TTC549 (cell line): Measurements from ENCODE around the gene S1PR3.

Experiments
- FAIRE-seq: peaks from 2 replicates; lab custom pipeline; 2012; peaks lifted over from hg19 to GRCh38; lab: Jason Lieb, UNC

S1PR3 gene

DNA sequence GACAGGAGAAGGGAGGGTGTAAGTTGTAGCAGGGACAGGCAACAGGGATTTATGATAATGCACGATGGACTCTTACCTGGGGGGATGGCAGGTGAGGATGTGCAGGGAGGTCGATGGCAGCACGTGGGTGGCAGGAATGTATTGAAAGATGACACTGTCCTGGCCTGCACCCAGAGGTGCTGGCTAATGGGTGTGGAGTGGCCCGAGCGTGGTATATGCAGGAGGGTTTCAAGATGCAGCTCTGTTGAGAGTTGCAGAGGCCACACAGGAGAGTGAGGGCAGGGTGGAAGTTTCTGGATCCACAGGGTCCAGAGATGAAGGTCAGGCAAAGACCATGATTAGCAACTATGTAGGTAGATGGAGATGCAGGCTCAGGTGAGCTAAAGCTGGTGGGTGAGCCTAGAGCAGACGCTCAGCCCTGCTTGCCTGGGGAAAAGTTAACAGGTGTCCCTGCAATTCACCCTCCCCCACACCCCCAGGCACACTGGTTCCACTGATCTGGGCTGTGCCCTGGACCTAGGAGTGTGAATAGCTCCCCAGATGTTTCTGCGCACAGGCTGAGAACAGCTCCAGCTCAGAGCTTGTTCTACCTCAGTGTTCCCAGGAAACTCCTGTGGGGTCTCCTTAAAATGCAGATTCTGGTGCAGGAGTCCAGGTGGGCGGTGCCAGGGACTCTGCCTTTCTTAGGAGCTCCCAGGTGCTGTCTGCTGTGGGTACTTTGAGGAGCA is 21.5 kb upstream of the S1PR3 start:
- no peak for FAIRE-seq

DNA sequence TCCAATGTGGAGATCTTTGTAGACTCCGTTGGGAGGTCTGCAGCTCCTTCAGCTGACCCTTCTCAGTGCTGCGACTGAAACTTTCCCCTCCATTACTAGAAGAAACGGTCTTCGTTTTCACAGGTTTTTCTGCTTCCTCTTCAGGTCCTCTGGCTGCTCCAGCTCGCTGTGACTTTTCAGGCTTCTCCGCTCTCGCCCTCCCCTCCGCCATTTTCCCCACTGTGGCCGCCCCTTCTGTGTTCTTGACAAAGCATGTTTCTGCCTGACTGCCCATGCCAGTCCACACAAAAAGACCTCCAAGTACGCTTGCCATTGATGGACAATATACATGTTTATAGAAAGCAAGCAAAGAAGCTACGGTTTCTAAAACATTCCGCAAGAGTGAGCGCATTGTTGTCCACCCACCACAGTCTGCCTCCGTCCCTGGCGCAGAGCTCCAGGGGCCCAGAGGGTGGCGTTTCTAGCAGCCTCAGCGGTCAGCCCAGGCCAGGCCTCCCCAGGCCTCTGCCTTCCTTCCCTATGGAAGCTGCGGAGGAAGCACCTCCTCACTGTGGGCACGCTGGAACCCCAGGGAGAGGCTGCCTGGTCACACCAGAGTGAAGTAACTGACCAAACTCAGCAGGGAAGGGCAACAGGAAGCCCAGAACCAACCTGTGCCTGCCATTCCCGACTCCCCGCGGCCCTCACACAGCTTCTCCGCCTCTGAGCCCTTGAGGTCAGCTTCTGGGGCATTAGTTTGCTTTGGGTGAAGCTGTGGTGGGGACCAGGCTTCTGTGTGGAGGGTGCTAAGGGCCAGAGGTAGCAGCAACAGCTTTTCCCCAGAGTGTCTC is 19.9 kb upstream of the S1PR3 start:
- FAIRE-seq, result no peak

DNA sequence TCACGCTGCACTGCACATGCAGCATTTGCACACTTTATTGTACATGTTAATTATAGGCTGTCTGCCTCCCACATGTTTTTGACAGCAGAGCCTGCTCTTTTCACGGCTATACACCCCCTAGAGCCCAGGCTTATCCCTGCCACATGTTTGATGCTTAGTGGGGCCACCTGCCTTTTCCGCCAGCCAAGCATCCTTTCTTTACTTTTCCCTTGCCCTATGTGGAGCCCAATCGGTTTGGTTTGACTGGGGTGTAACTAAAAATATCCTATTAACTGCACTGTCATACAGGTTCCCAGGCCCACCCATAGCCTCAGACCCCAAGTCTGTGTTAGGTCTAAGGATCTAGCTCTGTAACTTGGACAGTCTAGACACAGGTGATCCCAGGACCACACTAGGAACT is 18.9 kb upstream of the S1PR3 start:
- FAIRE-seq, result no peak

DNA sequence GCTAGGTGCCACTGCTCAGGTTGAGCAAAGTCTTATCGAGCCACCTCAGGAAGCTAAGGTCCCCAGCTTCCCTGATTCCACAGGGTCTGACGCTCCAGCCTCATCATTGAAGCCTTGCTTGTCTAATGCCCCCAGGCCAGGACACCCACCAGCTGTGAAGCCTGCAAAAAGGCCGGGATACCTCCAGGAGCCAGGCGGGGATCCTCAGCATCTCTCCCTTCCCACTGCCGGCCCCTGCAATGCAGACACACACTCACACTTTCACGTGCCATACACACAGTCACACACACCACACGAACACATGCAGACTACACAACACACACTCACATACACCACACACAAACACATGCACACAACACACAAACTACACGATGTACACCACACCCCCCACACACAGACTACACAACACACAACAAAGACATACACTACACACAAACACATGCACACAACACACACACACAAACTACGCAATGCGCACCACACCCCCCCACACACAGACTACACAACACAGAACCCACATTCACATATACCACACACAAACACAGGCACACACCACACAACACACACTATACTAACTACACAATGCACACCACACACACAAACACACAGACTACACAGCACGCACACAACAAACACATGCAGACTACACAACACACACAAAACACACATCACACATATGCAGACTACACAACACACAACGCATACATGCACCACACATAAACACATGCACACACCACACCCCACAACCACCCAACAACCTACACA is 17.8 kb upstream of the S1PR3 start:
- FAIRE-seq, result no peak

DNA sequence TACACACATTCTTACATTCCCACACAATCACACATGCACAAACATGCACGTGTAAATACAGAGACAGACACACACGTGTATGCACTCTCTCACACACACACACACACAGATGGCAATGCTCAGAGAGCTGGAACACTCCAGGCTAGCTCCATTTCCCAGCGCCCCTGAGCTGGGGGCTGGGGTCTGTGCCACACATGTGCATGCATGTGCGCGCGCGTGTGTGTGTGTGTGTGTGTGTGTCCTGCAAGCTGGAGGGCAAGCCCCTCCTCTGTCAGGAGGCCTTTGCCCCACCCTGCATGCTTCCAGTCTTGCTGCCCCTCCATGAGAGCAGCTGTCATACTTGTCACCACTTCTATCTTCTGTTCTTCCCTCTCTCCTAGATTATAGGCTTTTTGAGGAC is 16.6 kb upstream of the S1PR3 start:
- FAIRE-seq, result no peak

DNA sequence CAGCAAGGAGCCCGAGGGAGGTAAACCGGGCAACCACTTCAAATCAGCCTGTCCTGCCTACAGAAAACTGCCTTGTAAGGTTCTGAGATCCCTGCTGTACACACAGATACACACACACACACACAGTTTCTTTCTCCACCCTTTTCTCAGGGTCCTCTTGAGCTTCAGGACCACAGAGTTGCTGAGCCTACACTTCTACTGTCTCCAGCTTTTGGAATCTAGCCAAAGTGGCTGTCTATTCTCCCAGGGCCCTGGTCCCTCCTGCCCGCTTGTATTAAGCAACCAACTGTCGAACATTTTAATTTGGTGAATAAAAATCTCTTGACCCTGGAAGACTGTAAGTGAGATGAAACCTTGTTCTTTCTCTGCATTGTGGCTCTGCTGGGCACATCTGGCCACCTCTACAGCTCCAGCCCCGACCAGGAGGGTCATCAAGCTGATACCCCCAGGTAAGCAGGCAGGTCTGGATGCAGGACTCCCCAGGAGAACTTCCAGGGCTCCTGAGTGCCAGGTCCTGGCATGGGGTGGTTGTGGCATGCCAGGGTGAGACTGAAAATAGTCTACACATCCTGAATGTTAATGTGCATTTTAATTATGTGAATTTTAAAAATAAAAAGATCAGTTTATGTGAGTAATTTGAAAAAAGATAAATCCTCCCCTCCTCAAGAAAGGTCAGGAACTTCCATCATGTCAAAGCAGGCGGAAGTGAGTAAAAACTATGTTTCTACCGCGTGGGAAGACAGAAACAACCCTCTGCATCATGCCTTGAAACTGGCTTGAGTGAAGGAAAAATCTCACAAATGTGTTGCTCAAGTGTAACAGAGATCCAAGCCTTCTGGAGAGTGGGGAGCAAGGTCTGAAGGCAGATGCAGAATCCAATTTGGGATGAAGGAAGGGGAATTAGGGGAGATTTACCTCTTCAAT is 15.0 kb upstream of the S1PR3 start:
- no peak for FAIRE-seq

DNA sequence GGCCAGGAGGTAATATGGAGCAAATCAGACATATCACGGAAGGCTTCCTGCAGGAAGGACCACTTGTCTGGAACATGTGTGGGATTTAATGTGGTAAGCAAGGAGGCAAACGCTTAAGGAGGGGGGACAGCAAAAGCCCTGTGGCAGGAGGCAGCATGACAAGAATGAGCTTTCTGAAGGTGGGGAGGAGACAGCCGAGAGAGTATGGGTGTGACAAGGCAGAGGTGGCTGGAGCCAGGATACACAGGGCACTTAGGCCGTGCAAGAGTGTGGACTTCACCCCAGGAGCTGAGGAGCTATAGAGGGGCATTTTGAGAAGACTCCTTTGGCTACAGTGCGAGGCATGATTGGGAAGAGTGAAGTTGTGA is 14.4 kb upstream of the S1PR3 start:
- FAIRE-seq, result no peak

DNA sequence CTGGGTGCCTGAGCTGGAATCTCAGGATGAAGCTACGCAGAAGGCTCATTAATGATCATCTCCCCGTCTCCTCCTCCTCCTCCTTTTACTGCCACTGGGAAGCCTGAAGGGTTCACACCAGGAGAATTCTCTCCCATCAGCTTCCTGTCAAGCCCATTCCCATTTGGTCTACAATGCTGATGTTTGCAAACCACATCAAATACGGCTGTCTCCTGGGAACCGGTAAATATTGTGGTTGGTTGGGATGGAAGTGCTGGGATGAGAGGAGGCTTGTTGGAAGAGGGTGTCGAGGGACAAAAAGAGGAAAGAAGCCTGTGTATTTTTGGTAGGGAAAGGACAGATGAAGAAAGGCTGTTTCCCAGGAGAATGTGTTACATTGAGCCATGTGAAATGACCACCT is 13.2 kb upstream of the S1PR3 start:
- FAIRE-seq, result no peak

DNA sequence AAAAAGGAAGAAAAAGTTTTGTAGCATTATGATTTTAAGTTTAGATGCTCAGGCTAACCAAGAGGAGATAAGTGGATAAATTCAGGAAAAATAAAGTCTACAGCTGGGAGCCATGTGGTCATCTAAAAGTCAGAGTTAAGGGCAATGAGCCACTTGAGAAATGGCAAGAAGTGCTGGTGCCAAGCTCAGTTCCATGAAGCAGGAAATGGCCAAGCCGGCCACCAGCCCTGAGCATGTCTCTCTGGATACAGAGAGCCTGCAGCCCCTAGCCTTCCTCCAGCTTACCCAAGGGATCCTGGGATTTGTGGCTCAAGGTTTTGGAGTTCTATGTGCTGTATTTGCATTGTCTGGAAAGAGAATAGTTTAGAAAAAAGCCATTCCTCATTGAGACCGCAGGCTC is 12.2 kb upstream of the S1PR3 start:
- no peak for FAIRE-seq

DNA sequence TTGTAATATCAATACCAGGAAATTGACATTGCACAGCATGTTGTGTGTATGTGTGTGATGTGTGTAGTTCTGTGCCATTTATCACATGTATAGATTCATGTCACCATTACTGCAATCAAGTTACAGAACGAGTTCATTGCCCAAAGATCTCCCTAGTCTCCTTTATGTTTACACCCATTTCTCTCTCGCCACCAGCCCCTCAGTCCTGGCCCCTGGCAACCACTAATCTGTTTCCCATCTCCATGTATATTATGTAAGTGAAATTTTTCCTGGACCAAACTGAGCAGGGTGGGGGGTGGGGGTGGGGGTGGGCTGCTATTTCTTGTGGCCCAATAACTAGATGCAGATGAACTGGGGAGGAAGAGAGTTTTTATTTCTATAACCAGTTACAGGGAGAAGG is 11.5 kb upstream of the S1PR3 start:
- no peak for FAIRE-seq

DNA sequence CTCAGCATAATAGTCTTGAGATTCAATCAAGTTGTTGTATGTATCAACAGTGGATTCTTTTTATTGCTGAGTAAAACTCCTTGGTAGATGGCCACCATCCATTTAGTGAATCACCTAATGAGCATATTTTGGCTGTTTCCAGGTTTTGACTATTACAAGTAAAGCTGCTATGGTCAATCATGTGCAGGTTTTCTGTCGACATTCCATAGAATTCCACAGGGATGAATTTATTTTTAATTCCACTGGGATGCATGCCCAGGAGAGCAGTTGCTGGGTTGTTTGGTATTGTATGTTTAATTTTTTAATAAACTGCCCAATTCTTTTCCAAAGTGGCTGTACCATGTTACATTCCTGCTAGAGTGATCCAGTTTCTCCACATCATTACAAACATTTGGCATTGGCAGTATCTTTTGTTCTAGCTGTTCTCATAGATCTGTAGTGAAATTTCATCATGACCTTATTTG is 10.5 kb upstream of the S1PR3 start:
- no peak for FAIRE-seq

DNA sequence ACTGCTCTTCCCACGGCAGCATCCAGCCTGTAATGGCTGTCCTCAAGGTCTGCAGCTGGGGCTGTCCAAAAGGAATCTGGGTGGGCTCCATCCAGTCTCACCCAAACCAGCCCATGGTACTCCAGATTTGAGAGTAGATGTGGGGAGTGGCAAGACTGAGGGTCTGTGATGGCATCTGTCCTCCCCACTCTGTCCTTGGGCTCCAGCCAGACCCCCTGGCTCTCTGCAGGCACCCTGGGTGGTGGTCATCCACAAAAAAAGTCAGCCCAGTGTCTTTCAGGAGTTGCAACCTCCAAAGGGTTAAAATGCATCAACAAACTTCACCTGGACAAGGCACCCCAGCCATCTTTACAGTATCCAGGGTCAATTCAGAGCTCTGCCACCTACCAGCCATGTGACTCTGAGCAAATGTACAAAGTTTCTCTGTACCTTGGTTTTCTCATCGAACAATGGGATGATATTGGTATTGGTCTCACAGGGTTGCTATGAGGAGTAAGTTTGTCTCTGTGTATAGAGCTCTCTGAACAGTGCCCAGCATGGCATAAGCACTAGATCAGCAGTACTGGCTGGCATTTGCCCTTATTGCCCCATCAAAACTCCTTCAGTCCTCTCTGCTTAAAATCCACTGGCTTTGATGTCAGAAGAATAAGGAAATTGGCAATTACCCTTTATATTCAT is 7.3 kb upstream of the S1PR3 start:
- FAIRE-seq, result no peak

DNA sequence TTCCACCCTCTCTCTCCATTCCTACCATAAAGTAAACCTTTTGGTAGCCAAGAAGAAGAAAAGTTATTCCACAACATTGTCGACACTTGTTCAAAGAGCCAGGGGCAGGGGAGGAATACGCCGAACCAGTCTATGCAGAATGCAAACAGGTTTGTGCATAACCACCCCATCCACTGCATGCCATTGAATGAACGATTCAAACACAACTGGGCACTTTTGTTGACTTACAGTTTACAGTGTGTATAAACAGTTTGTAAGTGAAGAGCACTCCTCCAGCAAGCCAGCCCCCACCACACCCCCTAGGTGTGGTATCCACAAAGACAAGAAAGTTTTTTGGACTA is 6.8 kb upstream of the S1PR3 start:
- no peak for FAIRE-seq

DNA sequence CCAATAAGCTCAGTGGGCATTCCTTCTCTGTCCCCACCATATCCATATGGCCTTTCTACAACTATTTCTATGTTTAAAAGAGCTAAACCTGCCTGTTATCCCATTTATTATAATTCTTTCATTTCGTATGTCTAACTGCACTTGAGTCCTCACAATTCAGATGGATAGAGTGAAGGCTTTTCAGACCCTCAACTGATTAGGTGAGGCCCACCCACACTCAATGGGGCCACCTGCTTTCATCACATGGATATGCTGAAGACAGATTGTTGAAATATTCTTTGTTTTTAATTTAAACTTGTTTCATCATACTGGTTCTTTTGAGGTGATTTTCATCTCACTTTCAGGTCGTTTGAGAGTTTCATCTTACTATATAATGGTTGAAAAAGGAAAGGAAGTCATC is 5.7 kb upstream of the S1PR3 start:
- no peak for FAIRE-seq

DNA sequence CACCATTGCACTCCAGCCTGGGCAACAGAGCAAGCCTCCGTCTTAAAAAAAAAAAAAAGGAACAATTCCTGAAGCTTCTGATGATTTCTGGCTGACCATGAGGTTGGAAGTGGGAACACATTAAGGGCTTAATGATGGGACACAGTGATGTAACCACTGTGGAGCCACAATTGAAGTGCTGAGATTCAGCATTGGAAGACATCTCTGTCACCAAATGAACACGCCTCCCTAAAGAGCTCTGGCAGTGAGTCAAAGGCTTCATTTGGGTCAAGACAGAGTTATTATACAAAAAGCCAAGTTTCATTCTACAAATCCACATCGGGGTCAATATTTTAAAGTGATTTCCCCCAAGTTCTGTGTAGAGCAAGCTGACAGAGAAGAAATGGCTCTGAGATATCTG is 4.5 kb upstream of the S1PR3 start:
- FAIRE-seq, result no peak

DNA sequence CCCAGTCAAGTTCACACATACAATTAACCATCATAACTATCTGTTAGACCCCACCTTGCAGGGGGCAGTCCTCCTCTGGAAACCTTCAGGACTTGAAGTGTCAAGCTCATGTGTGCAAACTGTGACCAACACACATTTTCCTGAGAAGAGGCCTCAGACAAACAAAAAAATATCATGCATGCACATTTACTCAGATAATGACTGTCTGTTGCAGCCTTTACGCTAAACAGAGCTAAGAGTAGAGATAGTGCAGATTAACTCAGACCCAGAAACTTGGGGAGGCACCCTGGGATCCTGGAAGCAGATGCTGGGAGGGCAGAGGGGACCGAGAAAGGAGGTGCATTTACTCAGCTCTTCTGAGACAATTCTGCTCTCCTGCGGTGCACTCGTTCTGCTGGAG is 3.6 kb upstream of the S1PR3 start:
- FAIRE-seq, result no peak

DNA sequence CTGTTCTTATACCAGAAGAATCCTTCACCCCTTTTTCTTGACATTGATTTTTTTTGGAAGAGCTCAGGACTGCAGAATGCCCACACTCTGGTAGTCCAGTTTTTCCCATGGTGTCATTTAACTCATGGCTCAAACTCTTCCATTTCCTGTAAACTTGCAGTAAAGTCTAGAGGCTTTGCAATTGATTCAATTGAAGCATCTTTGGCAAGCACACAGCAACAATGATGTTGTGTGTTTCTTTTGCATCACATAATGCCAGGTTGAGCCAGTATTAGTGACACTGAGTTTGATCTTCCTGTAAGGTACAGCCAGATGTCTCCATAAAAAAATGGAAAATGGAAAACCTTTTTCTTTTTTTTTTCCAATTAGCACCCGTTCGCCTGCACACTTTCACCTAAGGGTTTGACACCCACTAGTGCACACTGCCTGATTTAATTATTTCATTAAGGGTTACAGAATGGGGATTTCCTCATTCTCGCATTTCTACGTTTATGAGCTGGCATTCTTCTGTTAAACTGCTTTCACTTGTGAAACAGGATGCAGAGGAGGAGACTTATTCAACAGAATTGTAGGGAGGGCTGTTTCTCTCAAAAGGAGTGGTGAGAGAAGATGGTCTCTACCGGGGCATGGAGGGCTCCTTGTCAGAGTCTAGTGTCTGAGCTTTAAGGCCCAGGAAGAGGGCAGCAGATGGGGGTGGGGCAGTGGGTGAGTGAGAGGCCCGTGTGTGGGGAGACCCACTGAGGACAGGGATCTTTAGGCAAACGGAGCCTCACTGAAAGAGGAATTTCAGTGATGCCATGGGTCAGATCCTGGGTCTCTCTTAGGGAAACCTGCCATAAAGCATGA is 2.2 kb upstream of the S1PR3 start:
- no peak for FAIRE-seq

DNA sequence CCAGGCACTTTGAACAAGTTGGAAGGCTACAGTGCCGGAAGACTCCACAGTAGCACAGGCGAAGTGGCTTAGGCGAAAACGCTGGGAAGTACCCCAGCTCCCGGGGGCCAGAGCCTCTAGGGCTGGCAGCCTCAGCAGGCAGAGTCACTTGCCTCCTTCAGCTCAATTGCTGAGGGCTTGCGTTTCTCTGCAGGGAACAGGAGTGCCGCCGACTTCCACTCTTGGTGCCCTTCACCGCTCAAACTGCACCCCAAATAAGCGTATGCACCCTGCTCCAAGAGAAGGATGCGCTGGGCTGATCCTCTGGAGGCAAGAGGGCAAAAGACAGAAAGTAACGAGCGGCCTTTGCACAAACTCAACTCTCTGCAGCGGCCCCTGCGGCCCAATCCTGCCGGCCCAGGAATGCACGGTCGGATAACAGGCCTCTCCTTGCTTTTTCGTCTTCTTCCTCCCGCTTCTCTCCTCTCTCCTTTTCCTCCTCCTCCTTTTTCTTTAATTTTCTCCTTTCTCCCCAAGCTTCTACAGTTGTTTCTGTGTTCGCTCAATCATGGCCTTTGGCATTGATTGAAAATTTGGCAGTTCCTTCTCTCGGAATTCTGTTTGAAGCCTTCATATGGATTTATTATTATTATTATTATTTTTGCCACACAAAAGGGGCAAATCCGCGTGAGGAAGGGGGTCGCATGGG is 1.1 kb upstream of the S1PR3 start:
- no peak for FAIRE-seq

DNA sequence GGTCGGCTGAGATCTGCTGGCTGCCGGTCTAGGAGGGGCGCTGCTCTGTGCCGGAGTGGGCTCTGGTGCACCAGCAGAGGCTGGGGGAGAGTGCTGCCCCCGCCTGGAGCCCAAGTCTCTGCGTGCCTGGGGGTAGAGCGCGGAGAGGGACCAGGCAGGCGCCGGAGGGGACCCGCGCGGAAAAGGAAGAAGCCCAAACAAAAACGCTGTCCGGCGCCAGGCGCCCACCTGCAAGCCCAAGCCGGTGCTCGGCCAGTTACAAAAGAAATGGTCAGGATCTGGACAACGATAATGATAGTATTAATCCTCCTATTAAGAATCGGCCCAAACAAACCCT is 571 bp upstream of the S1PR3 start:
- no peak for FAIRE-seq

DNA sequence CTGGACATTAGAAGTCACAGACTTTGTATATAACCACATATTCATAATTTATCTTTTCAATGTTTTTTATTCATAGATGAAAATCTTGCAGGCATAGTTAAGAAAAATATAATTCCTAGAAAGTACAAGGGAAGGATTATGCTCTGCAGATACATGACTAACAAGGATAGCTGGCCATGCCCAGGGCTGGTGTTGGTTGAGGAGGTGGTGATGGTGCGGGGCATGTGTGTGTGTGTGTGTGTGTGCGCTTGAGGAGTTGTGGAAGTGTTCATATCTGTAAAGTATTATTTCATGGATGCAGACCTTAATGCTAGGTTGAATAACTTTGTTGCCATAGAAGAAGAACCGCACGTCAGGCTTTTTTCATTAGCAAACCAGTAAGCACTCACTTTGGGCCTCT is 1.3 kb downstream of the S1PR3 start:
- FAIRE-seq, result no peak
